Measurements from ENCODE around the gene LRP2.

Gene LRP2

DNA sequence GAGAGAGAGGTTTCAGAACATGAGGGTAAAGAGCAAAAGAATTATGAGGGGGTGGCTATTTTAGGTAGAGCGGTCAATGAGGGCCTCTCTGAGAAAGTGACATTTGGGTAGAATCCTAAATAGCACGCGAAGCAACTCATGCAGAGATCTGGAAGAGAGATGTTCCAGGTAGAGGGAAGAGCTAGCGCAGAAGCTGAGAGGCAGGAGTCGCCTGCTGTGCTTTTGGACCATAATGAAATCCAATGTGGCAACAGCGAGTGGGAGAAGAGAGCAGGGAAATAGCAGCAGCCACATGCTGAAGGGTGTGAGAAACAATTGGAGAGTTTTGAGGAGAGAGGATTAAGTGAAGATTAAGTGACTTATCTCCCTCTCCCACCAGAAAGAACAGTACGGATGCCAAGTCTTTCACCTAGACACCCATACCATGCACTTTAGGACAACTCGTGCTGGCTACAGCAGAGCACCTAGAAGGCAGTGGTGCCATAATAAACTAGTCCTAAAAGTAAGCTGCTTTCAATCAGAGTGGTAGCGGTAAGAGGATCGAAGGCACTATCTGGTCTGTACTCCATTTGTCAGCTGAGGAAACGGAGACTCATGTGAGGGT, 129.7 kb downstream of the LRP2 start:
- DNase-seq: no peak

DNA sequence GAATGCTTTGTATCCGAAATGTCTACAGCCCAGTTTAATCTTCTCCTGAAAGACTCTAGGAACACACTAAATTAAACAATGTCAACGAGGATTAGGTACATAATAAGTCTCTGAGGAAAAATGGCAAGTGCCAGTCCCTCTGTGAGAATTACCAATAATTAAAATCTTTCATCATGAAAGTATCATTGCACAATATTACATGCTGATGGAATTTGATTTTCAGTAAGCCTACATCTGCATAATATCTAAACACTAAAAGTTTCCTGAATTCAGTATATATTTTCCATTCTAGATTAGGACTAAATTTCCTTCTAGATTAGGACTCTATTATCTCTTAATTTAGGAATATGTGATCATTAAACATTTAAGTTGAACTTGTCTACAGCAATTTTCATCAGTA, 132.1 kb downstream of the LRP2 start:
- no peak for DNase-seq

DNA sequence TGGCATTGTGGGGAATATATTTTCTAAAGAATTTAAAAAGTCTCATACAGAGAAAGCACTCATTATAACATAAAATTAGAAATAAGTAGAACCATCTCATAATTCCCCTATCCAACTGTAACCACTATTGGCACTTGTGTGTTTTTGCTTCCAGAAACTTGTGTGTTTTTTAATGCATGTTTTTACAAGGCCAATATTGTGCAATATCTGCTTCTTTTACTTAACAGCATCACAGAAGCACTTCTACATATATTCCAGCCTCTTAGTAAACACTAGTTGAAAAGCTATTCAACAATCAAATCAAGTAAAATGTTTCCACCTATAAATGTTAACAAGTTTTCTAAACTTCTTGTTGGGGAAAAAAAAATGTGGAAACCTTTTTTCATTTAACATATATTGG, 132.7 kb downstream of the LRP2 start:
- DNase-seq: no peak

DNA sequence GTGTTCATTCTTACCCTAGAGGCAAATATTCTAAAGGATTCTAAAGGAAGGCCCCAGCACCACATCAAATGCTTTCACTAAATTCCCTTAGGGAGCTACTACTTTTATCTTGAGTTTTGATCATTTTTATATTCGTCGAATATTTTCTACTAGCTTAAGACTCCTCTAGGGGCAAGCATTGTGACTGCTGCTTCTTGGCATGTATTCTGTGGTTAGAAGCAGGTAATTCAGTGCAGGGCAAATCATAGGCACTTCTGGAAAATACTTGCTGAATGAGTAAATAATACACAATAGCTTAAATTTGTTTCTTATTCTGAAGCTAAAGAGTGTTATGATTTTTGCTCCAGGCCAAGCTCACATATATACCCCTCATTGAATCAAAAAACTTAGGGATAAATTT, 136.4 kb downstream of the LRP2 start:
- no peak for DNase-seq

DNA sequence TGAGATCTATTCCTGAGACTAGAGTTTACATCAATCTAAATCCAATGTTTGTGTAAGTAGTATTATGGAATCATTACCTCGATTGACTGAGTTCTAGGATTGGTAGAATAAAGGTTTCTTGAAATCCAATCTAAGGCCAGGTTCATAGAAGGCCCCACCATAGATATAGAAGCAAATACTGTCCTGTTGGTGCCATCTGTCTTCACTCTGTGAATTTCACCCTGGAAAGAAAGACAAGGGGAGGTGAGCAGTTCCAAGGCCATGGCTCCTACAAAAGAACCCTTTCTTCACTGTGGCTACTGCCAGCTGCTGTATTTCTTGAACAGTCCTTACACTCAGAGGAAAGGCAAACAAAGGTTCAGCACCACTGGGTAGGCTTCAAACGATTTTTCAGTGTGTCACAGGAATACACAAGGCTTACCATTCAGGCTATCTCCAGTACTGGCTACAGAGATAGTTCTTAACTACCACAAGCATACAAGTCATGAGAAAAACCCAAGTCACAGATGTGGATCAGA, 137.0 kb downstream of the LRP2 start:
- no peak for DNase-seq

DNA sequence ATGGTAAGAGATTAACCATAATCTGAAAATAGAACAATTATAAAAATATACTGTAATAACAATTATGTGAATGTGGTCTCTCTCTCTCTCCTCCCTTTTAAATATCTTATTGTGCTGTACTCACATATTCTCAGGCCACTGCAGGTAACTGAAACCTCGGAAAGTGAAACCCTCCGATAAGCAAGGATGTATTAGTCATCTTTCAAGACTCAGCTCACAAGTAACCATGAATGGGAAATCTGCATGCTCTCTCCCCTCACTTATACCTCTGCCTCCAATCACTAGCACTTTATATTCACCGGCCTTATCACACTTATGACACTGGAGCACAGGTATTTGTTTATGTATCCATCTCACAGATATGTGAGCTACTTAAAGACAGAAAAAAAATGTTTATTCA, 139.7 kb downstream of the LRP2 start:
- DNase-seq: no peak

- no peak for DNase-seq
Observed at GRCh38 chr2:169221745-169222369, 140.5 kb downstream of the LRP2 start.

DNA sequence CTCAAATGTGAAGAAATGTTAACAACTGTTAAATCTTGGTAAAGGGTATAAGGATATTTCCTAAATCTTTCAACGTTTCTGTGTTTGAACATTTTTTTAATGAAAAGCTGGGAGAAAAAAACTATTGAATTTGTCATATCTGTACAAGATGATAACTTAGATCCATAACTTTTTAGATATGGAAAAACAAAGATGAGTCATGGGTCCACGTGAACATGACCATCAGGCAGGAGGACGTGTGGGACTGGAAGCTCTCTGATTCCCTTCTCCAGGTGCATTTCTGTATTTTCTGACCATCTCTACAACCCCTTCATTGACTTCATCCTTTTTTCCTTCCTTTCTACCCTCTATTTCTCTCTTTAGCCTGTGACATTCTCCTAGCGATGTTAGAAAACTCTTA, 151.4 kb downstream of the LRP2 start:
- DNase-seq: no peak

GRCh38 chr2:169208026-169208425, 154.3 kb downstream of the LRP2 start:
- DNase-seq: no peak

DNA sequence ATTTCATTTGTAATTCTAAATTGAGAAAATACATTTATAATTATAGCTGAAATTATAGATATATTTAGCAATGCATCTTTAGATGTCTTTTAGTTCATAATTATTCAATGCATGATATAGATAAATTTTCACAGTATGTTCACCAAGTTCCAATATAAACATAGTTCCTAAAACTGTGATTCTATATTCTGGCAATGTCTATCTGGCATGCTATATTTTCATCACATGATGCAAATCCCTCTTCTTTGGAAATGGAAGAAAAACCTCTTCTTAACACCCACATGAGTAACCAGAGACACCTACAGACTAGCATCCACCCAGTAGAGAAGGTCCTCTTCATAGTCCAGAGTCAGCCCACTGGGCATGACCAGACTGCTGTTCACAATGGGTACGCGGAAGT, 157.2 kb downstream of the LRP2 start:
- DNase-seq: no peak

- DNase-seq: no peak
Observed at GRCh38 chr2:169203952-169204351, 158.4 kb downstream of the LRP2 start.

GRCh38 chr2:169200756-169201155, 161.6 kb downstream of the LRP2 start:
- DNase-seq: no peak

DNA sequence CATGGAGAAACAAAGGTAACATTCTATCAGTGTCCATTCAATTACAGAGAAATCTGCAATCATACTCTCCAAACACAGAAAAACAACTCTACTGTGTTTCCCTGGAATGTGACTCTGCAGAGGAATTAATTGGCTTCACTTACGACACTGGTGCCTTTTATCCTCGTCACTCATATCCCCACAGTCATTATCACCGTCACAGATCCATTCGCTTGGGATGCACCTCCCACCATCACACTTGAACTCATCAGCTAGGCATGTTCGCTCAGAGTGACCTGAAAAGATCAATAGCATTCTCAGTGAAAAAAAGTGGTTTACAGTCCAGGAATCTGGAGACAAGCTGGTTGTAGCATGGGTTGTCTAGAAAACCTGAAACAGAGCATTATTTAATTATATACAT, 168.7 kb downstream of the LRP2 start:
- no peak for DNase-seq

DNA sequence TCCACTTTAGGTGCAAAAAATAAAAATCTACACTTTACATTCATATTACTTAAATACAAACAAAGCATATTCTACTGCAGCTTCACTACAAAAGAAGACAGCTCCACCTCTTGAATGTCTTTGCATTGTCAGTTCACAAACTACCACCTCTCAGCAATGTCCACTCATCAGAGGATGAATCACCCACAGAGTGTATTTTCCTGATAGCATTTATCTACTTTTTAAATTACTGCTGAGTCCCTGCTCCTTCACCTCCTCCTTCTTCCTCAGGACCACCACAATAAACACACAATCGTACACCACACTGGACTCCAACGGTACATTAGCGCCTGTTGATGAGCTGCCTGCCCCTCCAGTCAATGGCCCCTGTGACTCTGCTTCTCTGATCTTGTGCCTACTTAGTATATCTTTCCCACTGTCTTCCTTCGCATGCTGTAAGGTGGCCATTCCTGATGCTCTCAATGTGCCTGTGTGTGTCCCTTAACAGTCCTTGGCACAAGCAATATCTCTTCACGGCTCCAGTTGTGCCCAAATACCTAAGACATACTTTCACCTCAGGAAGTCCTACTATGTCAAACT, 172.0 kb downstream of the LRP2 start:
- no peak for DNase-seq

GRCh38 chr2:169189132-169189531, 173.2 kb downstream of the LRP2 start:
- DNase-seq: no peak

DNA sequence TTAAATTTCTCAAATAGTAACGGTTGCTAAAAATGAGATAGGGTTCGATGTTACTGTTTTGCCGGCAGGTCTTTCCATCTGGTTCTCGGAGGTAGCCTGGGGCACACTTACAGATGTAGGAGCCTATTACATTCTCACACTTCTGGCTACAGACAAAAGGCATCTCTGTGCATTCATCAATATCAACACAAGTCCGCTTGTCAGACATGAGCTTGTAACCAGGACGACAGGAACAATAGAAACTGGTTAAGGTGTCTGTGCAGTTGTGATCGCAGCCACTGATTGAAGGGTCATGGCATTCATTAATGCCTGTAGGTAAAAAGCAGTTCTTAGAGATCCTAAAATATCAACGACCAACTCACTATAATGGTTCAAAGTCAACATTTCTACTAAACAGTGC, 176.6 kb downstream of the LRP2 start:
- DNase-seq: no peak

DNA sequence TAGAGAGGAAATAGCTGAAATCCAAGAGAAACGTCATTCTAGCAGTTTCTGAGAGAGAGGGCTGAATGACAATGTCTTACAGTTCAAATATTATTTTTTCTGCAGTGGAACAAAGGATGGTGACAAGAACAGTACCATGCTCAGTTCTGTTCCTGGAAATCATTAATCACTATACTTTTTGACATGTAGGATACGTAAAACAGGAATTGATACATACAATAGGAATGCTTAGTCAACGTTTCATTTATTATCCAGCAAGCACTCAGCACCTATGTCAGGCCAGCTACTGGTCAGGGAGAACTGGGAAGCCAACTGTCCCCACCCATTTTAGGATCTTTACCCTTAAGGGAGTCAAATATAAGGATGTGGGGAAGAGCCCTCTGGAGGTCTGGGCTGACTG, 178.3 kb downstream of the LRP2 start:
- DNase-seq: no peak

- no peak for DNase-seq
Observed at GRCh38 chr2:169182573-169182972, 179.8 kb downstream of the LRP2 start.

DNA sequence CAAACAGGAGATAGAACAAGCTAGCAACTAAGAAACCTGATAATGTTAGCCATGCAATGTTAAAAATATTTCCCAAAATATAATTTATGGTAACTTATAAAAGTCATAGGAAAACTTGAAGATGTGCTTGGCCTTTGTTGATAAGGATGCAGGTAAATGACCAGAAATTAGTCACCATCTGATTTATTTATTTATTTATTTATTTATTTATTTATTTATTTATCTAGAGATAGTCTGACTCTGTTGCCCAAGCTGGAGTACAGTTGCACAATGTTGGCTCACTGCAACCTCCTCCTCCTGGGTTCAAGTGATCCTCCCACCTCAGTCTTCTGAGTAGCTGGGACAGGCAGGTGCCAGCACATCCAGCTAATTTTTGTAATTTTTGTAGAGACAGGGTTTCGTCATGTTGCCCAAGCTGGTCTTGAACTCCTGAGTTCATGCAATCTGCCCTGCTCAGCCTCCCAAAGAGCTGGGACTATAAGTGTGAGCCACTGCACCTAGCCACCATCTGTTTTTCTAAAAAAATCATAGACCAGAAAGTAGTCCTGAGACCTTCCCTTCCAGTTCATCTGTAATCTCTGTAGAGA, 183.4 kb downstream of the LRP2 start:
- no peak for DNase-seq

- no peak for DNase-seq
Observed at GRCh38 chr2:169178364-169178763, 184.0 kb downstream of the LRP2 start.

DNA sequence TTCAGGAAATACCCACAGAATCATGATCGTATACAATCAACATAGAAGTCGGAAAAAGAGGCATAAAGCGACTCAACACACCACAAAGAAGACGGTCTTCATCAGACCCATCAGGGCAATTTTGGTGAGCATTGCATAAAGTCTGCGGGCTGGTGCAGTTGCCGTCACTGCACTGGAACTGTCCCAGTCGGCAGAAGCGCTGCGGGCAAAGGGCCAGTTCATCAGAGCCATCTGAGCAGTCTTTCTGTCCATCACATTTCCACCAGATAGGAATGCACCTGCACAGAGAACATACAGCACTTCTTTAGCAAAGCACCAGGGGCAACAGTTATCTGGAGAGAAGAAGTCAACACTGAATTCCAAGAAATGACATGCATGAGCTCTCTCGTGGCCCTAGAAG, 187.2 kb downstream of the LRP2 start:
- DNase-seq: no peak

- no peak for DNase-seq
Observed at GRCh38 chr2:169173876-169174275, 188.5 kb downstream of the LRP2 start.

GRCh38 chr2:169172914-169173313, 189.4 kb downstream of the LRP2 start:
- no peak for DNase-seq

DNA sequence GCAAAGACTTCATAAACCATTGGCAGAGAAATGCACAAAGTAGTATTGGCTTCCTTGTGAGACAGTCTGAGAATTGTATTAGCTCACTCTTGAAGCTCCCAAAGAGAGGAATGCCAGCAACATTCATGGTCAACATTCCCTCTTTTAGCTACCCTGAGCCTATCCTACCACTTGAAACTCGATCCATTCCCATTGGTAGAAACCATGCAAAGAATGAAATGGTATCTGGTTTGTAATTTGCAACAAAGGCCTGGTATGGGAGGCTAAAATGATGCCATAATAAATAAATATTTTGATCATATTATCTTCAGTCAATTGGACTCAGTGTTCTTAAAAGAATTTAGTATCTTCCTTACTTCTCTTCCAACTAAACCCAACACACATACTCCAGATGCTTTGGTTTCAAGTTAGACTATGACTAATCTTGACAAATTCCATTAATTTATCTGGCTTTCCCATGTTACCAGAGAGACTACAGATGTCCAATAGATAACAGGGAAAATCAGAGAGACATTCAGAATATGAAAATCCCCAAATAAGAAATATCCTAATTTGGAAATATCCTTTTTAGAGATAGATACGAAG, 190.1 kb downstream of the LRP2 start:
- DNase-seq: no peak

All from activated T-cell treated with anti-CD3 and anti-CD28 coated beads, Interleukin-2, amount 50 U/mL, for 48 hours (primary cell).